NCI-H2227 (cell line): Measurements from ENCODE around the gene CADM2.
"Not testable (repeated sequence)": the region's sequence is repeated elsewhere in the genome, so short reads cannot be mapped to it uniquely, and the experiment has no call there.

Experiments
- DNase-seq: peaks from one replicate; lab custom pipeline; 2025; ENCODE audit not compliant: unreplicated experiment; lab: John Stamatoyannopoulos, UW

Gene CADM2

DNA sequence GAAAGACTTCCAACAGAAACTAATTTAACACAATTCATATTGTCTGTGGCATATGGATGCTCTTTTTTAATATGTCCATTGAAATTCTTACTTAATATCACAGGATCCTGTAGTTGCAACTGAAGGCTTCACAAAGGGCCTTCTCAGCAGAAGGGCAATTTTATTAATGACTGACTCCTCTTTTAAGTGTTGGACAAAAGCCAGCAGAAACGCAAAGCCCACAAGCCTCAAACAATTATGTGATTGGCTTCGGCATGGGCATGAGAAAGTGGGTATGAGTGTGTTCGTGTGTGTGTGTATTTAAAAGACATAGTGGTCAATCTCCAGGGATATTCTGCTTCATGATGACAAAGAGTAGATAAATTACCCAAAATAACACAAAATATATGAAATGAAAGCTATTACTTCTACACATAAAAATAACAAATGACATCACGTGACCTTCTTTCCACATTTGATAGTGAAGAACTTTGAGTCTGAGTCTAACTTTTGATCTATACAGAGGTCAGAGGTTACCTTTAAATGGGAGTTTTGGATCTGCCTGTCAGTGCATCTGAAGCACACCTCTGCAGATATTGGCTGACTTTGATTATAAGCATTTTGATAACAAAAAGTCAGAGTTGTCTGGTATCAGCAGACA is 496.9 kb downstream of the CADM2 start:
- peak; percentile 65 for DNase-seq

GRCh38 chr3:85474241-85474640 is 515.5 kb downstream of the CADM2 start:
- DNase-seq: no peak

DNA sequence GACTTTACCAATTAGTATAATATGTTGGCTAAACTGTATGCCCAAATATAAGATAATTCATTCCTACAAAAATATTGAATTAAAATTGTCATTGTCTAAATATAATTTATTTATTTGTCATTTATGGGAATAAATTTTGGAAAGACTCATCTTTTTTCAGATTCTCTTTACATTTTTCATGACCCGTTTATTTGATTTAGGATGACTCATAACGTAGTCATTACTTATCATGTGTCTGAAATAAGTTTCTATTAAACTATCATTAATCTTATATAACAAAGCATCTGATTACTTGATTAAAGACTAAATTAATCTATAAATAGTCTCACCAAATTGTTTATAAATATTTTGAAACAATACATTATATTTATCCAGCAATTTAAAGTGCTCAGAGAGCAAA is 516.6 kb downstream of the CADM2 start:
- DNase-seq: no peak

DNA sequence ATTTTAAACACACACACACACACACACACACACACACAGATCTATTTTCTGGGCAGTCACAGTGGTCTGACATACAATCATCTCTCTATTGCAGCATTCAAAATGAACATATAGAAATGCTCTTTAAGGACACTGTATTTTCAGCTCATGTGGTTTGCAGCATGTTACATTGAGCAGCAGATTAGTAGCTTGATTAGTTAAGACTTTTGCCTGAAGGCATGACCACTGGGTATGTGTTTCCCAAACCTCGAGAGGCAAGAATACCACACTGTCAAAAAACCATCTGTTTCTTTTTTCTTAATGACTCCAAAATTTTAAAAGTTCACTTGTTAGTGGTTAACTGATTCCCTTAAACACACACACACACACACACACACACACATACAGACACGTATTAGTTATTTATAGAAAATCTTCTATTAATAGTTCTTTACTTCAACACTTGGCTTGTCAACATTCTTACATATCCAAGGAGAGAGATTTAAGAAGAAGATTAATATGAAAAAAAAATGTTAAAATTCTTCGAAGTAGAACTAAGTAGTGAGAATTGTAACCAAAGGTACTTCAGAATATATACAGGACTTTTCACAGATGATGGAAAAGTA is 518.2 kb downstream of the CADM2 start:
- no peak for DNase-seq

DNA sequence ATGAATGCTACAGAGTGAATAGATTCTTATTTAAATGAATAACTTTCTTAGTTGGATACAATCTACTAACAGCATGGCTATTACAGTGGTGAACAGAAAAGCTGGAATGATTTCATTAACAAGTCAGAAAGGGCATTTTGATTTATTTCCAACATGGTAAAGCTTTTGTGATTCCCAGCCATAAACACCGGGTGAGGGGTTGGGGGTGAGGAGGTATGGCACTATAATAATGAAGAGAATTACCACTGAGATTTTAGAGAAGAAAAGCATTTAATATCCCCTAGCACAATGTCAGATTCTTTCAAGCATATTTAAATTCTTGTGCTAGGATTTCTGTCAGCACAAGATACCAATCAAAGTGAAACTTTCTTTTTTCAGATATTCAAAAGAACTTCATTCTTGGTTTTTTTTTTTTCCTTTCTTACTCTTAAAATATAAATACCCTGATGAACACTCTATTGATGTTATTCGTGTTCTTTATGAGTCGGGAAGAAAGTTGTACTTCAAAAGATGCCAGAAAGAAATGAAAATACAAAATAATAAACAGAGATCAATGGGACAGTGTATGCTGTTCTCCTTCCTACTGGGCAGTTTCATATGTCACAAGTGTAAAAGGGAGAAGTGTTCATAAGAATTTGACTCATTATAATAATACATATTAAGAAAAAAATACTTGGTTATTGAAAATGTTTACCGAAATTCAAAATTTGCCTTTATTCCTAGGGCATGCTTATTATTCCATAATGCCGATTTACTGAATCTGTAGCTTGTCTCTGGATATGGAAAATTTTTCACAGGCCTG is 522.8 kb downstream of the CADM2 start:
- DNase-seq: peak; percentile 1

DNA sequence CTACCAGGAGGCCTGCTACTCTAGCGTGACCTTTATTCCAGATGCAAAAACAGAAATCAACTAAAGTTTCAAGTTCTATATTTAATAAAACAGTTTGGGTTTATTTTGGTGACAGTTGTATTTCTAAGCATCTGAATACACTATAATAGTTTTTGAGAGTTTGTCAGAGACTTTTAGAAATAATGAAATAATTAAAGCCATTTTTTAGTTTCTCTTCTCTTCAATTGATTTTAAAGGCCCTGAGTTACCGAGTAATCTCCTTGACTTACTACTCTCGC is 523.4 kb downstream of the CADM2 start:
- no peak for DNase-seq

- DNase-seq: no peak
Observed at GRCh38 chr3:85483986-85484385, 525.2 kb downstream of the CADM2 start.

- no peak for DNase-seq
Observed at GRCh38 chr3:85487375-85487774, 528.6 kb downstream of the CADM2 start.

GRCh38 chr3:85495602-85496001 is 536.8 kb downstream of the CADM2 start:
- DNase-seq: no peak

GRCh38 chr3:85498177-85498576 is 539.4 kb downstream of the CADM2 start:
- no peak for DNase-seq

GRCh38 chr3:85502148-85502875 is 543.5 kb downstream of the CADM2 start:
- peak; percentile 42 for DNase-seq

DNA sequence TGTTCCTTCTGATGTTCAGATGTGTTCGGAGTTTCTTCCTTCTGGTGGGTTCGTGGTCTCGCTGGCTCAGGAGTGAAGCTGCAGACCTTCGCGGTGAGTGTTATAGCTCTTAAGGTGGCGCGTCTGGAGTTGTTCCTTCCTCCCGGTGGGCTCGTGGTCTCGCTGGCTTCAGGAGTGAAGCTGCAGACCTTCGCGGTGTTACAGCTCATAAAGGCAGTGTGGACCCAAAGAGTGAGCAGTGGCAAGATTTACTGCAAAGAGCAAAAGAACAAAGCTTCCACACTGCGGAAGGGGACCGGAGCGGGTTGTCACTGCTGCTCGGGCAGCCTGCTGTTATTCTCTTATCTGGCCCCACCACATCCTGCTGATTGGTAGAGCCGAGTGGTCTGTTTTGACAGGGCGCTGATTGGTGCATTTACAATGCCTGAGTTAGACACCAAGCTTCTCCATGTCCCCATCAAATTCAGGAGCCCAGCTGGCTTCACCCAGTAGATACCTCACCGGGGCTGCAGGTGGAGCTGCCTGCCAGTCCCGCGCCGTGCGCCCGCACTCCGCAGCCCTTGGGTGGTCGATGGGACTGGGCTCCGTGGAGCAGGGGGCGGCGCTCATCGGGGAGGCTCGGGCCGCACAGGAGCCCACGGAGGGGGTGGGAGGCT is 545.5 kb downstream of the CADM2 start:
- DNase-seq: not testable (repeated sequence)

GRCh38 chr3:85504785-85505511 is 546.2 kb downstream of the CADM2 start:
- not testable (repeated sequence) for DNase-seq

DNA sequence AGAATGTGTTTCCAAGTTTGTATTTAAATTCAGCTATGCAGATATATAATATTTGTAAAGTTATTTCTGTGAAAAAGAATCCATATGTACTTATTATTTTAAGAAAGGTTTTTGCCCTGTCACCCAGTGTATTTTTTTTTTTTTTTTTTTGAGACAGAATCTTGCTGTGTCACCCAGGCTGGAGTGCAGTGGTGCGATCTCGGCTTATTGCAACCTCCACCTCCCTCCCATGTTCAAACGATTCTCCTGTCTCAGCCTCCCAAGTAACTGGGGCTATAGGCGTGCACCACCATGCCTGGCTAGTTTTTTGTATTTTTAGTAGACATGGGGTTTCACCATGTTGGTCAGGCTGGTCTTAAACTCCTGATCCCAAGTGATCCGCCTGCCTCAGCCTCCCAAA is 548.3 kb downstream of the CADM2 start:
- DNase-seq: not testable (repeated sequence)

DNA sequence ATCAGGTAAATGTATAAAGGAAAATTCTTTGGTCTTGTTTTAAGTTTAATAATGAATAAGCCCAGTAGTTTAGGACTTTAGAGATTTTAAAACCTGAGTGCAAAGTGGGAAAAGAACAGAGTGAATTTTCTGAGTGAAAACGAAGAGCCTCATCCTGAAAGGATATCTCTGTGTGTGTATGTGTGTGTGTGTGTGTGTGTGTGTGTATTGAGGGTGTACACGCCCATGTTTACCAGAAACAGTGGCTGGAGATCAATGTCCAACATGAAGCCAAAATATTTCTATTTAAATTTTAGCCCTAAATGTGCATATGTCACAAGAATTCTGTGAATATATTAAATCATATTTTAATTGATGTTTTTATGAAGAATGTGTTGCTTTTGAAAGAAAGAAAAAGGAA is 549.9 kb downstream of the CADM2 start:
- DNase-seq: peak; percentile 6

DNA sequence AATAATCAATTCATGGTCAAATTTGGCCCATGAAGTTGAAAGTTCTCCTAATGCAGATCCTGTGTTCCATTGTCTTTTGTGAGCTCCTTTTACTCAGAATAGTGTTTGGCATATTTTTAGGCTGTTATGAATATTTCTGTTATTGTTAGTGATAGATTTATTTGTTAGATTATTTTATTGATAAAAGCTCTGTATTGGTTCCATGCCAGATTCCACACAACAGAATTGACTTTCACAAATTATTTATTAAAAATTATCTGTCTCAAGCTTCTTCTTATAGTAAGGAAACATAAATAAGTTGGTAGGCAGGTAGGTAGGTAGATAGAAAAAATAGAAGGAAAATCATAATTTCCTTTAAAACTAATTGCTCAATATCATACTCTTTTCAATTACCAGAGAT is 557.4 kb downstream of the CADM2 start:
- DNase-seq: no peak

DNA sequence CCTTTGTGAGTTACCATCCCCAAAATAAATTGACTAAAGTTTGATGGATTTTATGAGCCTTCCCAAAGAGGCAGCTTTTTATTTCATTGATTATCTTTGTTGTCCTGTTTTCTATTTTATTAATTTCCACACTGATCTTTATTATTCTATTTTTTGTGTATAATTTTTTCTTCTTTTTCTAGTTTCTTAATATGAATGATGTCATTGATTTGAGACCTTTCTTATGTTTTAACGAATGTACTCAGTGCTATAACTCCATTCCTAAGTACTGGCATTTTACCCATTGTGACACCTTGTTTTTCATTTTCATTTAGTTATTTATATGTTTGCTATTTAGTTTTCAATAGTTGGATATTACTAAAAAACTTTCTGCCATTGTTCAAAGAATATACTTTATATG is 565.3 kb downstream of the CADM2 start:
- no peak for DNase-seq

DNA sequence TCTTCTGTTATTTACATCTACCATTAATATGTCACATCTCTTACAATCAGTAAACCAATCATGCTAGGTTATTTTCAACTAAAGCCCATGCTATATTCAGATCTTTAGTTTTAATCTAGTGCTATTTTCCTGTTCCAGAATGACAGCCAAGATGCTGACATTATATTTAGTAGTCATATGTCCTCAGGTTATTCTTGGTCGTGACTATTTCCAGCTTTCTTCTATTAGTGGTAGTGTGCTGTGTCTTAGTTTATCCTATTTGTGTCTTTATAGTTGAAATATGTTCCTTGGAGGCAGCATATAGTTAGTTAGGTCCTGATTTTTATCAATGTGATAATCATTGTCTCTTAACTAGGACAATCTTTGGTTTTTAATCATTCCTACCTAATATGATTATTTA is 566.5 kb downstream of the CADM2 start:
- DNase-seq: no peak

DNA sequence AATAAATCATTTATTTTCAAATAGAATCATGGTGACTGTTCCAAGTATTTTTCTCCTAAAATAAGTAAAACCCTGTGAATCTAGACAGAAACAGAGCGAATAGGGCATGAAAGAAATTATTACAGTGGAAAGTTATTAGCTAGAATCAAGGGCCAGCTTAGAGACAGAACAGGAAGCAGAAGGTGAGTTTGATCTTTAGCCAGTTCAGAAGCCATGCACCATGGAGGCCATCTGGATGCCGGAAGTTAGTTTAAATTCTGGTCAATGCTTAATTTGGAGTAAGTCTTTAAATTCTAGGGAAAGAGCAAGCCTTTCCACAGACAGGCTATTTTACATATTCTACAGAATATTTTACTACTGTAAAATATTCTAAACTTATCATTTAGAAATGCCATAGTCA is 574.8 kb downstream of the CADM2 start:
- DNase-seq: no peak

DNA sequence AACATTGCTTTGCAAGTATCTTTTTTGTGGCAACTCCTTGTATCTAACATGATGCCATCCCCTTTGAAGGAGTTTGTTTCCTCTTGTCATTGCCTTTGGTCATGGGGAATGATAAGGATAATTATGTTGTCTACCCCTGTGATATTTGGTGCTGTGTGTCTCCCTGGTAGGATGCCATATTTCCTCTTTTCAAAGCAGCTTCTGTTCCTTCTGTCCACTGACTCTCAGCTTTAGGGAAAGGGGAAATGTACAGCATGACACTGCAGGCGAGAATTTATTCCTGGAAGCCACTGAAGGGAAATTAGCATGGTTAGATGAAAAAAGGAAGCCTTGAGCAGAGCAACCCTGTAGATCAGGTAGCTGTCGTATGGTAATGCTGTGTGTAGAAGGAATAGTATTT is 576.7 kb downstream of the CADM2 start:
- no peak for DNase-seq

- DNase-seq: no peak
Observed at GRCh38 chr3:85539232-85539631, 580.4 kb downstream of the CADM2 start.
